GM19372 (cell line): ENCODE measurements around the gene FOXB1.

Experiments
- ATAC-seq: cut with Tn5 transposase; IDR thresholded peaks from one replicate; pipeline ENCODE4 v1.9.1; 2021; ENCODE audit warnings: mild to moderate bottlenecking, low read depth, moderate library complexity; ENCODE audit not compliant: unreplicated experiment

The FOXB1 gene

GRCh38 chr15:59998305-59998949, 5.7 kb upstream of the FOXB1 start:
- no peak for ATAC-seq

- no peak for ATAC-seq
These were observed 5.0 kb upstream of the FOXB1 start for GRCh38 chr15:59998950-59999611.

GRCh38 chr15:59999612-60000112, 4.4 kb upstream of the FOXB1 start:
- no peak for ATAC-seq

GRCh38 chr15:60000113-60000823, 3.8 kb upstream of the FOXB1 start:
- no peak for ATAC-seq

GRCh38 chr15:60000824-60001609, 3.1 kb upstream of the FOXB1 start:
- ATAC-seq = no peak

GRCh38 chr15:60001610-60002527, 2.2 kb upstream of the FOXB1 start:
- ATAC-seq = no peak

GRCh38 chr15:60002528-60003218, 1.4 kb upstream of the FOXB1 start:
- no peak for ATAC-seq

GRCh38 chr15:60003243-60004008, 685 bp upstream of the FOXB1 start:
- no peak for ATAC-seq

- no peak for ATAC-seq
These were observed 788 bp downstream of the FOXB1 start for GRCh38 chr15:60004846-60005351.

DNA sequence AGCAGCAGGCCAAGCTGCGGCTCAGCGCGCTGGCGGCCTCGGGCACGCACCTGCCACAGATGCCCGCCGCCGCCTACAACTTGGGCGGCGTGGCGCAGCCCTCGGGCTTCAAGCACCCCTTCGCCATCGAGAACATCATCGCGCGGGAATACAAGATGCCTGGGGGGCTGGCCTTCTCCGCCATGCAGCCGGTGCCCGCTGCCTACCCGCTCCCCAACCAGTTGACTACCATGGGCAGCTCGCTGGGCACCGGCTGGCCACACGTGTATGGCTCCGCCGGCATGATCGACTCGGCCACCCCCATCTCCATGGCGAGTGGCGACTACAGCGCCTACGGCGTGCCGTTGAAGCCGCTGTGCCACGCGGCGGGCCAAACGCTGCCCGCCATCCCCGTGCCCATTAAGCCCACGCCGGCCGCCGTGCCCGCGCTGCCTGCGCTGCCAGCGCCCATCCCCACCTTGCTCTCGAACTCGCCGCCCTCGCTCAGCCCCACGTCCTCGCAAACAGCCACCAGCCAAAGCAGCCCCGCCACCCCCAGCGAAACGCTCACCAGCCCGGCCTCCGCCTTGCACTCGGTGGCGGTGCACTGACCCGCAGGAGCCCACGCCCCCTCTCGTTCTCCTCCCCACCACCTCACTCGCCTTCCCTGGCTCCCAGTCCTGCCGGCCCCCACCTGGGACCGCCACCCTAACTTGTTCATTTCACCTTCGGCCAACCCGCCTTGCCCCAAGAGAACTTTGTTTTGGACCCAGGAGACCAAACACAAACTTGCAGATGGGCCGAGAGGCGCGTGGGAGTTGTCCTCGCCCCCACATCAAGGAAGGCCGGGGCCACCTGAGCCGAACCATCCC, 1.5 kb downstream of the FOXB1 start:
- no peak for ATAC-seq

DNA sequence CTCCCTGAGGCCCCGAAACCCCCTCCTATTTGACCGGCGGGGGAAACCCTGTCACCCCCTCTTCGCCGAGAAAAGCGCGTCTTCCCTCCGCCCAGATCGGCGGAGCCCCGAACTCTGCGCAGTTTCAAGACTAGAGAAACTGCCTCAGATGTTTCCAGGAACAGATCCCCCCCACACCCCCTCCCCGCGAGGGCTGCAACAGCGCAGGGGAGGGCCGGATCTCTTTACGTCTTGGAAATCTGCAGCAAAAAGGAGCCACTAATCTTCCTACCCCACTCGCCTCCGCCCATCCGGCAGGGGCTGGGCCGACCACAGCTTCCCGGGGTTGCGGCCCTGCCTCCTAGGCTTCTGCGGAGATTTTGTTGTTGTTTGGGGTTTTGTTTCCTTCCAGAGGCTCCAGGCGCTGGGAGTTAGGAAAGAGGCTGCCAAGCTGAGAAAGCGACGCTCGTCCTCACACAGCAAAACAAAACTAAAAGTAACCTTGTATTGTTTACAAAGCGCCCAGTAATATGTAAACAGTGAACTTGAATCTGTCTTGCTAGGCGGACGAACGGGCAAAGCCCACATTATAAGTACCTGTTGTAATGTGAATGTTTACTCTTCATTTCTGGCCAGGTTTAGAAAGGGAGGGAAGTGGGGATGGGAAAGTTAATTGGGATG, 2.2 kb downstream of the FOXB1 start:
- peak; percentile 58 for ATAC-seq

GRCh38 chr15:60006873-60007272, 2.8 kb downstream of the FOXB1 start:
- no peak for ATAC-seq

DNA sequence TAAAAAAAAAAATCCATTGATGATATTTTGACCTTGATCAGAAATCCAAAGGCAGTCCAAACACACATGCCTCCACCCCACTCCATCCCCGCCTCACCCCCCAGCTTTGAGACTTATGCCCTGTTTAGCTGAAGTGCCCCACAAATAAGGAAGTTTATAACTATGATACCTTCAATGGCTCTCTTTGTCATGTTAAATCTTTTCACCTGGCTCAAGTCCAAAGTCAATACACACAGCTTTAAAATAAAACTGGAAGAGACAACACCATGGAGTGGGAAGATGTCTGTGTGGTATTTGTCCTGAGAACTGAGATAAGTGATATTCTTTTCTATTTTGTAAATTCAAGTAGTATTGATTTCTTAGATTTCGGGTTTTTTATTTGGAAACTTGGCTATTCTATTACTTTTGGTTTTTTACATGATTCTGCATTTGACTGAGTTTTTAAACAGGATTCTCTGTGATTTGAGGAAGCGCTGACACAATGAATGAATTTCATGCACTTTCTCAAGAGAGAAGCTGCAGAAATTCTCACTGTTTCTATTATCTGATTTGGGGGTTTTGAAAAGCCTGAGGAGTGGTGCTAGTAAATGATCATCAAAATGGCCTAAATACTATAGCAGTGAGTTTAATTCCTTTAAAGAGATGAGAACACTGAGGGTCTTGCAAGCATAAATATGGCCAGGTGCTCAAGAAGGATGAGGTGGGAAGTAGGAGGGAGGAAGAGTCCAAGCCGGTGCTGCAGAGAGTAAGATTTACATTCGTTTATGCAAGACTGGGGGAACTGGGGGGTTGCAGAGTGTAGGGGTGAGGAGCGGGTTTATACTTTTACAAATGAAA, 5.2 kb downstream of the FOXB1 start:
- no peak for ATAC-seq

GRCh38 chr15:60009980-60010732, 6.0 kb downstream of the FOXB1 start:
- no peak for ATAC-seq

DNA sequence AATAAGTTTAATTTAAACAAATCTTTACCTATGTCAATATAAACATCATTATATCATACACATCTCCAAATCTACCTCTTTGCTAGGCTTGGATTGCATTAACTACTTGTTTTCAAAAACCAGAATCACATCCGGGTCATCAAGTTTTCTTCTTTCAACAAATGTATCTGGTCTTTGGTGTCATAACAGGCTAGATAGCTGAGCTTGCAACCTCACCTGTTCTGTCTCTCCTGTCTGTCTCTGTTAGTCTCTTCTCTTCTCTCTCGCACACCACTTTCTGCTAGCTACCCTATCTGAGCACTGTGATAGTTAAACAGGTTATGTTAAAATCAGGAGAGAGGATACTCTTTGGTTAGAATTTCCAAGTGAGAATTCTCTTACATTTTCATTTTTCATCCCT, 6.7 kb downstream of the FOXB1 start:
- ATAC-seq = no peak
